ENCODE data around the gene VPREB3. TPM values are rescaled to one million over a fixed set of nuclear protein-coding genes. Genes with fewer than 3 reads are reported as not detected.

The VPREB3 gene
- total RNA-seq, 1 experiment from 2014 or later = not detected

- Histone ChIP-seq H3K4me3 (ENCODE audit: low read depth in 2 of 2, low read length in 2 of 2) (no peak overlapping the region), H3K27me3 (ENCODE audit: control insufficient read depth, insufficient read depth, low read length) (no peaks in the 10 kb centered on the region), H3K27ac (ENCODE audit: low read length) (no peak overlapping the region), H3K9me3 (ENCODE audit: control insufficient read depth, insufficient read depth, low read depth, low read length) (no peaks in the 10 kb centered on the region), H3K36me3 (ENCODE audit: control insufficient read depth, insufficient read depth, low read length) (no peaks in the 10 kb centered on the region), H3K4me1 (ENCODE audit: control insufficient read depth, insufficient read depth, low read length) (peaks cover 5% of the 10 kb centered on the region; the same call in 1 of the 2 replicates)
- no TSS peak for BruUV-seq (replicated peaks)
- DNase-seq (ENCODE audit: low read depth, low spot score) = no peak
- intact Hi-C loops (cut with micrococcal nuclease; ENCODE audit: unreplicated experiment) = no loop called here
- TF ChIP-seq TCF7L2 (IDR thresholded peaks at IDR 0.05; ENCODE audit: low read depth, low read length) = no peak
- ChIA-PET CTCF (interaction anchor here (0.6 kb wide), 1 partner anchor 1089 kb away, joined by 4 read pairs; no protein-coding TSS in a partner anchor), POLR2A (interaction anchor here (0.7 kb wide), 1 partner anchor 43 kb away, joined by 6 read pairs; no protein-coding TSS in a partner anchor)
- ATAC-seq = no peak
- in situ Hi-C loops (cut with HindIII; ENCODE audit: low pct_unique_long_range_greater_than_20kb, low sequenced_read_pairs) = no loop called here
These were observed 5.8 kb upstream of the VPREB3 start for GRCh38 chr22:23760056-23760455.

GRCh38 chr22:23759566-23759965 is 5.3 kb upstream of the VPREB3 start:
- no TSS peak for BruUV-seq (replicated peaks)
- CTCF ChIA-PET = interaction anchor here (0.6 to 0.7 kb wide), 2 partner anchors 8 to 1090 kb away, joined by 4 read pairs; partner anchors contain the start of gene CHCHD10

More at GRCh38 chr22:23759566-23759965, 5.3 kb upstream of the VPREB3 start:
- intact Hi-C loops (cut with micrococcal nuclease; ENCODE audit: unreplicated experiment) = no loop called here
- in situ Hi-C loops (cut with HindIII; ENCODE audit: low pct_unique_long_range_greater_than_20kb, low sequenced_read_pairs) = no loop called here
- TF ChIP-seq SIN3A (IDR thresholded peaks at IDR 0.05; ENCODE audit: borderline replicate concordance, insufficient read depth, low read depth, low read length) (no peak), REST (IDR thresholded peaks at IDR 0.05; ENCODE audit: insufficient read depth in 1 of 2, low read depth in 2 of 2, low read length in 1 of 2) (no peak), TCF7L2 (IDR thresholded peaks at IDR 0.05; ENCODE audit: low read depth, low read length) (no peak), CTCF (IDR thresholded peaks at IDR 0.05) (no peak), POLR2AphosphoS5 (IDR thresholded peaks at IDR 0.05; ENCODE audit: low read depth, low read length) (no peak)
- H3K36me3 ChIP-seq (ENCODE audit: control insufficient read depth, insufficient read depth, low read length) = no peaks in the 10 kb centered on the region
- DNase-seq (ENCODE audit: low read depth, low spot score) (no peak), ATAC-seq (no peak)
- POLR2A ChIA-PET = interaction anchor here (0.7 kb wide), 1 partner anchor 43 kb away, joined by 6 read pairs; no protein-coding TSS in a partner anchor
- H3K27ac ChIP-seq (ENCODE audit: low read length) = no peak overlapping the region
- no peaks in the 10 kb centered on the region for H3K27me3 ChIP-seq (ENCODE audit: control insufficient read depth, insufficient read depth, low read length)
- H3K4me3 ChIP-seq (ENCODE audit: low read depth in 2 of 2, low read length in 2 of 2) = no peak overlapping the region
- no peaks in the 10 kb centered on the region for H3K9me3 ChIP-seq (ENCODE audit: control insufficient read depth, insufficient read depth, low read depth, low read length)
- peaks cover 5% of the 10 kb centered on the region; the same call in 1 of the 2 replicates for H3K4me1 ChIP-seq (ENCODE audit: control insufficient read depth, insufficient read depth, low read length)

Measured in Panc1 (cell line).